ENCODE results near the gene LDLRAD2. TPM values are rescaled to one million over a fixed set of nuclear protein-coding genes. Genes with fewer than 3 reads are reported as not detected.
"Not testable (repeated sequence)": the region's sequence is repeated elsewhere in the genome, so short reads cannot be mapped to it uniquely, and the experiment has no call there.

Gene LDLRAD2
- 1 to 10 TPM; 3.6 to 6.6 (median 4.2) TPM for polyA plus RNA-seq (ENCODE audit: insufficient read depth in 1 of 5, insufficient read length in 5 of 5, low replicate concordance in 1 of 5)
- long read RNA-seq, donor 1, partial matches to known transcripts, result 65 of 65 reads
- long read RNA-seq, donor 1, other reads (novel, unspliced or antisense), result 0 of 65 reads
- long read RNA-seq, donor 2, result 0 reads
- long read RNA-seq, donor 3, partial matches to known transcripts, result 29 of 36 reads
- long read RNA-seq, donor 3, other reads (novel, unspliced or antisense), result 7 of 36 reads
- long read RNA-seq, donor 4, partial matches to known transcripts, result 39 of 39 reads
- long read RNA-seq, donor 4, other reads (novel, unspliced or antisense), result 0 of 39 reads
- long read RNA-seq, donor 5, partial matches to known transcripts, result 38 of 38 reads
- long read RNA-seq, donor 5, other reads (novel, unspliced or antisense), result 0 of 38 reads
- long read RNA-seq, donor 6, result 0 reads
- long read RNA-seq, donor 7, partial matches to known transcripts, result 58 of 58 reads
- long read RNA-seq, donor 7, other reads (novel, unspliced or antisense), result 0 of 58 reads
- long read RNA-seq, donor 8, result 0 reads

GRCh38 chr1:21811875-21812305 lies at the start of gene LDLRAD2:
TSS of gene LDLRAD2 (plus strand) at chr1:21812265. CDS start at chr1:21812452, 187 bp downstream.
- no peak for DNase-seq

GRCh38 chr1:21763236-21763635 lies 48.8 kb upstream of the LDLRAD2 start:
- DNase-seq, result no peak

- no peak for DNase-seq
These were observed 48.2 kb upstream of the LDLRAD2 start for GRCh38 chr1:21763694-21764419.

GRCh38 chr1:21764615-21765423 lies 47.2 kb upstream of the LDLRAD2 start:
- peak in 1 of 2 donors; percentile 21 for DNase-seq

GRCh38 chr1:21766210-21766609 lies 45.9 kb upstream of the LDLRAD2 start:
- no peak for DNase-seq

GRCh38 chr1:21767106-21767505 lies 45.0 kb upstream of the LDLRAD2 start:
- not testable (repeated sequence) for DNase-seq

GRCh38 chr1:21770201-21770600 lies 41.9 kb upstream of the LDLRAD2 start:
- no peak for DNase-seq

GRCh38 chr1:21770602-21771001 lies 41.5 kb upstream of the LDLRAD2 start:
- not testable (repeated sequence) for DNase-seq

- not testable (repeated sequence) for DNase-seq
These were observed 40.4 kb upstream of the LDLRAD2 start for GRCh38 chr1:21771672-21772071.

GRCh38 chr1:21773585-21773984 lies 38.5 kb upstream of the LDLRAD2 start:
- DNase-seq, result no peak

GRCh38 chr1:21774835-21775549 lies 37.1 kb upstream of the LDLRAD2 start:
- DNase-seq, result no peak

- no peak for DNase-seq
These were observed 36.5 kb upstream of the LDLRAD2 start for GRCh38 chr1:21775550-21775914.

- DNase-seq, result no peak
These were observed 36.0 kb upstream of the LDLRAD2 start for GRCh38 chr1:21775985-21776562.

- DNase-seq, result not testable (repeated sequence)
These were observed 35.1 kb upstream of the LDLRAD2 start for GRCh38 chr1:21776925-21777324.

- DNase-seq, result no peak
These were observed 33.7 kb upstream of the LDLRAD2 start for GRCh38 chr1:21778405-21778727.

- no peak for DNase-seq
These were observed 32.2 kb upstream of the LDLRAD2 start for GRCh38 chr1:21779613-21780521.

- peak; percentile 25 to 33 for DNase-seq
These were observed 30.2 kb upstream of the LDLRAD2 start for GRCh38 chr1:21781815-21782348.

- peak in 1 of 2 donors; percentile 44 for DNase-seq
These were observed 29.7 kb upstream of the LDLRAD2 start for GRCh38 chr1:21782349-21782867.

Measured in right lung (tissue), 10 donors.